Activated T-cell treated with anti-CD3 and anti-CD28 coated beads, Interleukin-2, amount 50 U/mL, for 48 hours (primary cell): ENCODE results near the gene DNAH14.
"Not testable (repeated sequence)": the region's sequence is repeated elsewhere in the genome, so short reads cannot be mapped to it uniquely, and the experiment has no call there.

Experiments used
- DNase-seq, 2 experiments: peaks; one replicate each; pipeline ENCODE4 v3.0.0-alpha.2; 2020

The DNAH14 gene

GRCh38 chr1:225159793-225160192 is 230.3 kb downstream of the DNAH14 start:
- DNase-seq, result no peak

GRCh38 chr1:225177409-225177808 is 247.9 kb downstream of the DNAH14 start:
- not testable (repeated sequence) for DNase-seq

GRCh38 chr1:225179686-225180085 is 250.2 kb downstream of the DNAH14 start:
- DNase-seq, result no peak

- DNase-seq, result no peak
Observed at GRCh38 chr1:225182716-225183115, 253.2 kb downstream of the DNAH14 start.

GRCh38 chr1:225191199-225191753 is 261.8 kb downstream of the DNAH14 start:
- DNase-seq, result no peak

- DNase-seq, result no peak
Observed at GRCh38 chr1:225201447-225201846, 272.0 kb downstream of the DNAH14 start.

GRCh38 chr1:225207791-225208190 is 278.3 kb downstream of the DNAH14 start:
- no peak for DNase-seq

- no peak for DNase-seq
Observed at GRCh38 chr1:225209153-225209552, 279.7 kb downstream of the DNAH14 start.

- DNase-seq, result not testable (repeated sequence)
Observed at GRCh38 chr1:225210180-225210579, 280.7 kb downstream of the DNAH14 start.

- DNase-seq, result not testable (repeated sequence)
Observed at GRCh38 chr1:225211694-225212442, 282.4 kb downstream of the DNAH14 start.

GRCh38 chr1:225224287-225224686 is 294.8 kb downstream of the DNAH14 start:
- no peak for DNase-seq

- DNase-seq, result no peak
Observed at GRCh38 chr1:225225681-225226080, 296.2 kb downstream of the DNAH14 start.

GRCh38 chr1:225228871-225229303 is 299.4 kb downstream of the DNAH14 start:
- no peak for DNase-seq

GRCh38 chr1:225229429-225229828 is 300.0 kb downstream of the DNAH14 start:
- not testable (repeated sequence) for DNase-seq

GRCh38 chr1:225230483-225230882 is 301.0 kb downstream of the DNAH14 start:
- no peak for DNase-seq

- not testable (repeated sequence) for DNase-seq
Observed at GRCh38 chr1:225232930-225233329, 303.5 kb downstream of the DNAH14 start.

GRCh38 chr1:225242611-225243010 is 313.1 kb downstream of the DNAH14 start:
- DNase-seq, result no peak

GRCh38 chr1:225250432-225250831 is 321.0 kb downstream of the DNAH14 start:
- no peak for DNase-seq

- no peak for DNase-seq
Observed at GRCh38 chr1:225253173-225253572, 323.7 kb downstream of the DNAH14 start.

GRCh38 chr1:225253784-225254183 is 324.3 kb downstream of the DNAH14 start:
- DNase-seq, result no peak

GRCh38 chr1:225254676-225255075 is 325.2 kb downstream of the DNAH14 start:
- DNase-seq, result no peak

GRCh38 chr1:225257081-225257480 is 327.6 kb downstream of the DNAH14 start:
- DNase-seq, result no peak

GRCh38 chr1:225258811-225259210 is 329.3 kb downstream of the DNAH14 start:
- DNase-seq, result no peak

- no peak for DNase-seq
Observed at GRCh38 chr1:225259542-225259941, 330.1 kb downstream of the DNAH14 start.

GRCh38 chr1:225260319-225260718 is 330.8 kb downstream of the DNAH14 start:
- no peak for DNase-seq
